H1 (cell line): ENCODE measurements around the gene LAMB1. TPM values are rescaled to one million over a fixed set of nuclear protein-coding genes. Genes with fewer than 3 reads are reported as not detected.

Source experiments
- ASH2L ChIP-seq: fragments of 200-600, 300-600 bp; sonication (generic); IDR thresholded peaks from one replicate; pipeline ENCODE4 v1.7.1; 2017; ENCODE audit warnings: low read length
- CBX8 ChIP-seq: fragments of 300-800, 300-1000 bp; sonication (generic); IDR thresholded peaks from 2 replicates; pipeline ENCODE4 v1.7.1; 2016; ENCODE audit warnings: low read depth, low read length, borderline replicate concordance
- JUND ChIP-seq: IDR thresholded peaks from 2 replicates; pipeline ENCODE4 v1.6.1; 2011; ENCODE audit warnings: mild to moderate bottlenecking, improper control_type of control experiment, low read length
- KDM4A ChIP-seq: IDR thresholded peaks from one replicate; pipeline ENCODE4 v1.7.1; 2012; ENCODE audit warnings: low read depth, mild to moderate bottlenecking, moderate library complexity, low read length, inconsistent platforms; ENCODE audit not compliant: severe bottlenecking
- polyA plus RNA-seq, 7 experiments: library from polyadenylated mRNA; depleted of rRNA in 3 of 7; stranded (reverse) in 5 of 7; unstranded in 2 of 7; fragments of >200 nt in 5 of 7; fragments of 200-250 nt in 2 of 7; gene quantifications; 1 replicate in 5 of 7; 2 replicates in 1 of 7; 4 replicates in 1 of 7; pipeline versions ENCODE4 v1.2.1 to v1.2.3, GENCODE V29; 2011 to 2013; ENCODE audit warnings: missing spikeins in 2 of 7, mixed read lengths in 2 of 7
- total RNA-seq: library from RNA; stranded (reverse); fragmentation: NEBNext Ultra II Directional; extraction: Animal tissue kit (Norgen Biotek cat#: 25700); gene quantifications from 2 replicates; pipeline ENCODE4 v1.2.1, GENCODE V29; 2021

The LAMB1 gene
- total and polyA plus RNA-seq, 2 of the 8 experiments (the other 6 are each of a cell fraction or from before 2014, with no cell fraction given) = 31.9 to 38.5 TPM

GRCh38 chr7:108010377-108010776 is 7.4 kb upstream of the LAMB1 start (continued):
- TF ChIP-seq JUND (no peak), ASH2L (no peak), CBX8 (no peak), KDM4A (no peak)
